ENCODE measurements around the gene SMPX.

SMPX gene

GRCh38 chrX:21711129-21711847 is 46.6 kb downstream of the SMPX start:
- DNase-seq = no peak

GRCh38 chrX:21708116-21708515 is 49.8 kb downstream of the SMPX start:
- DNase-seq = no peak

- no peak for DNase-seq
Measured at GRCh38 chrX:21705225-21705624, 52.7 kb downstream of the SMPX start.

- DNase-seq = no peak
Measured at GRCh38 chrX:21702725-21703124, 55.2 kb downstream of the SMPX start.

GRCh38 chrX:21700967-21701366 is 56.9 kb downstream of the SMPX start:
- DNase-seq = no peak

GRCh38 chrX:21700275-21700674 is 57.6 kb downstream of the SMPX start:
- no peak for DNase-seq

- no peak for DNase-seq
Measured at GRCh38 chrX:21699136-21699535, 58.8 kb downstream of the SMPX start.

GRCh38 chrX:21698272-21698671 is 59.6 kb downstream of the SMPX start:
- no peak for DNase-seq

GRCh38 chrX:21691512-21692018 is 66.4 kb downstream of the SMPX start:
- DNase-seq = no peak

GRCh38 chrX:21683941-21684340 is 74.0 kb downstream of the SMPX start:
- DNase-seq = no peak

- DNase-seq = no peak
Measured at GRCh38 chrX:21678048-21678612, 79.8 kb downstream of the SMPX start.

GRCh38 chrX:21675931-21676330 is 82.0 kb downstream of the SMPX start:
- DNase-seq = no peak

GRCh38 chrX:21674430-21675186 is 83.3 kb downstream of the SMPX start:
- DNase-seq = no peak

GRCh38 chrX:21666679-21667078 is 91.2 kb downstream of the SMPX start:
- no peak for DNase-seq

- no peak for DNase-seq
Measured at GRCh38 chrX:21666252-21666651, 91.7 kb downstream of the SMPX start.

- DNase-seq = no peak
Measured at GRCh38 chrX:21662761-21663160, 95.2 kb downstream of the SMPX start.

GRCh38 chrX:21661316-21661715 is 96.6 kb downstream of the SMPX start:
- DNase-seq = no peak

- DNase-seq = no peak
Measured at GRCh38 chrX:21660156-21660555, 97.8 kb downstream of the SMPX start.

GRCh38 chrX:21659320-21659719 is 98.6 kb downstream of the SMPX start:
- DNase-seq = no peak

GRCh38 chrX:21658746-21659145 is 99.2 kb downstream of the SMPX start:
- peak; percentile 29 for DNase-seq

- peak; percentile 45 for DNase-seq
Measured at GRCh38 chrX:21658152-21658737, 99.7 kb downstream of the SMPX start, which contains the start of gene KLHL34. KLHL34 (minus strand) TSS chrX:21658330; CDS start chrX:21657788, 542 bp downstream.

GRCh38 chrX:21657318-21658151 is 100.4 kb downstream of the SMPX start:
- DNase-seq = peak; percentile 41

All from CD4-positive, alpha-beta T cell treated with Interleukin-17A for 4 hours (primary cell).